Stimulated activated CD4-positive, alpha-beta T cell treated with anti-CD3 and anti-CD28 coated beads, Interleukin-1b, Interleukin-23, amount 100 ng/mL, for 48 hours (primary cell): ENCODE data around the gene TAF8.

ENCODE experiments used
- DNase-seq: peaks from one replicate; pipeline ENCODE4 v3.0.0-alpha.2; 2020

The TAF8 gene

DNA sequence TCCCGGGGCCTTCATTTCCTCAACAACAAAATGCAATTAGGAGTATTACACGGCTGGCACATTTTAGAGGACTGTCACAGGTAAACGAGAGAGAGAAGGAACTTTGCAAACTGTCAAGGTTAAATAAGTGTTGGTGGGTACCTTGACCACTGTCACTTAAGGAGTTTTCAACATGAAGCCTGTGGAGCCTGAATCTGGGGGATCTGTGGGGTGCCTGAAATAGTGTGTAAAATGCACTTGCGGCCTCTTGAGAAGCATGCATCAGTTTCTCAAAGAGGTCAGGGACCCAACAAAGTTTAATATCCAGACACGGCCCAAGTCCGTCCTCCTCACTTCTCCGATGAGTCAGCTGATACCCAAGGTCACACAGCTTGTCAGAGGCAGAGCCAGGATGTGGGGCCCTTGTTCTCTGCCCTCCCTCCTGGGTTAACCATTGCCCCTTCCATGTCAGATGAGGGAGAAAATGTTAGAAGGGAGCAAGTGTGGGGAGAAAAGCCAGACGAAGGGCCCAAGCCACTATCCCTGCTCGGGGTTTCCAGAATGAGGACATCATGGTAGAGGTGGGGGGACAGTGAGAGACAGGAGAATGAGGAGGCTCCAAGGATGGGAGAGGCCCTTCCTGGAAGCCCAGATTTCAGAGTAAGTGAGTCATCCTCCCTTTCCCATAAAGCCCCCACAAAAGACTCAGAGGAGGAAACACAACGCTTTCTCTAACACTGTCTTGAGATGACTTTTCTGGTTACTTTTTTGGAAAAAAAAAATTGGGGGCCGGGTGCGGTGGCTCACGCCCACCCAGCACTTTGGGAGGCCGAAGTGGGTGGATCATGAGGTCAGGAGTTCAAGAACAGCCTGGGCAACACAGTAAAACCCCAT lies 49.9 kb downstream of the TAF8 start:
- DNase-seq = peak; percentile 46

DNA sequence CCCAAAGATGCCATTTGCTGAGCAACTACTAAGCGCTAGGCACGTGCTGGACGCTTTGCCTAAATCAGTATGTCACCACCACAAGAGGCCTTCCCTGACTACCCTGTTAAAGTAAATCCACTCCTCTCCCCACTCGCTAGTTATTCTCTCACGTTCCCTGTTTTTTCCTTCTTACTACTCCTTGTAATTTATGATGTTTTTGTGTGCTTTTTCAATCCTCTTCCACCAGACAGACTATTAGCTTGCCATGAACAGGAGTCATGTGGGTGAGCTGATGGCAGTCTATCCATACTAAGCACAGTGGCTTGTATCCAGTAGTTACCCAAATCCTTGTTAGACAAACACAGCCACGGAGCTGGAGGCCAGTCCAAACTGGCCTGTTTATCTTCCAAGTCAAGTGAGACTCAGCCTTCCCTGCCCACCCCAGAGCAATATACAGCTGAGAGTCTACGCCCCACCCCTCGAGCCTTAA lies 50.9 kb downstream of the TAF8 start:
- DNase-seq = no peak

- no peak for DNase-seq
These were observed 52.9 kb downstream of the TAF8 start for GRCh38 chr6:42103216-42103615.

- no peak for DNase-seq
These were observed 53.4 kb downstream of the TAF8 start for GRCh38 chr6:42103753-42104094.

DNA sequence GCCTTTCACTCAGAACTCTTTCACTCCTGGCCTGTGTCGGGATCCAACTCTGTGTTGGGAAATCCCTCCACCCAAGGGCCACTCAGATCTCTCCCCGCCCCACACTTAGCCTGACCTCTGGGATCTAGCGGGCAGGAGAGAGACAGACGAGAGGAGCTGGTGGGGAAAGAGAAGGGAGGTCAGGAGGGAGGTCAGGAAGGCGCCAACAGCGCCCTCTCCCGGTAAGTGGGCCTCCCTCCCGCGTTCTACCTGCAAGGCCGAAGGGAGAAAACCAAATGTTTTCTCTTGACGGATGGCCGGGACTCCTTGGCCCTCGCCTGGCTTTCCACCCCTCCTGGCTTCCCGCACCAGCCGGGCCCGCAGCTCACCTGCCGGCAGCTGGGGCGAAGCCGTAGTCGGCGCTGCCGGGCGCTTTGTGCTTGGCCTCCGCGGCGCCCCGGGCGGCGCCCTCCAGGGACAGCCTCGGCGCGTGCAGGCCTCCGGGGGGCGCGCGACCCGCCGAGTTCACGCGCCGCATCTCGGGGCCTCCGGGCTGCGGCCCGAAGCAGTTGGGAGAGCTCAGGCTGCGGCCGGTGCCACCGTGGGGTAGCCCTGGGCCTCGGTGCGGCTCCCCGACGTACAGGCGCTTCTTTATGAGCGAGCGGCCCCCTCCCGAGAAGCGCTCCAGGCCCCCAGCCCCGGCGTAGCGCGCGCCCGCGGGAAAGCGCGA lies 53.9 kb downstream of the TAF8 start:
- DNase-seq = peak; percentile 77

- DNase-seq = no peak
These were observed 54.4 kb downstream of the TAF8 start for GRCh38 chr6:42104804-42105125.

DNA sequence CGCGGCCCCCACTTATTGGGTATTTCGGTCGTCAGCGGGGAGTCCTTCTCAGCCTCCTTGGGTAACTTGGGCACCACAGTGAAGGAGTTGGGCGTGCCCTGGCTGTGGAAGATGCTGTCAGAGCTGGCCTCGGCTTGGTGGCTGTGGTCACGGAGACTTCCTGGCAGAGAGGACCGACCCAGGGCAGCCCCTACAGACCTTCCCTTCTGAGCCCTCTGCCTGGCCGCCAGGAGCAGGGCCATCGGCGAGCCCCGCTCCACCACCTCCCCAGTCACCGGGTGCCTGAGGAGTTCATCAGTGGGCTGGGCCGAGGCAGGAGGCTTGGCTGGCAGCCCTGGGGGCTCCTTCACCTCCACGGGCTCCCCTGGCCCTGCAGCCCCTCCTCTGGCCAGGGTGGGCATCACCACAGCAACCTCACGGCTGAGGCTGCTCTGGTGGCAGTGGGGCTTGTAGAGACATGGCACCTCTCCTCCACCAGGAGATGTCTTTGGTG lies 54.9 kb downstream of the TAF8 start:
- no peak for DNase-seq

- no peak for DNase-seq
These were observed 55.4 kb downstream of the TAF8 start for GRCh38 chr6:42105709-42106108.

- no peak for DNase-seq
These were observed 56.0 kb downstream of the TAF8 start for GRCh38 chr6:42106112-42107023.

- no peak for DNase-seq
These were observed 57.7 kb downstream of the TAF8 start for GRCh38 chr6:42108071-42108470.

DNA sequence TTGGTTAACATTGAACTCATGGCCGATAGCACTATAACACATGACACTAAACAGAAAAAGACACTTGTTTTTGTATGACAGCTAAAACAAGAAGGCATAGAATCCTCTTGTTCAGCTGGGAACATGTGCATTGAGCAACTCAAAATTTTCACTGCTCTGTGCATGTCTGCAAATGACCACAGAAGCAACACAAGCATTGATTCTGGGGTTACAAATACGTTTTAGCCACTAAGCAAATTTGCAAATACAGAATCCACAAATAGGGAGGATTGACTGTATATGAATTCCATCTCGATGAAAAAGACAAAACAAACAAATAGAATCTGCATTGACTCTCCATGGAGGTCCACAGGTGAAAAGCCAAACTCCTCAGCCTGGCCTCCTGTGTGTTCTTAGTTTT lies 60.4 kb downstream of the TAF8 start:
- no peak for DNase-seq

- DNase-seq = no peak
These were observed 62.0 kb downstream of the TAF8 start for GRCh38 chr6:42112351-42112750.

DNA sequence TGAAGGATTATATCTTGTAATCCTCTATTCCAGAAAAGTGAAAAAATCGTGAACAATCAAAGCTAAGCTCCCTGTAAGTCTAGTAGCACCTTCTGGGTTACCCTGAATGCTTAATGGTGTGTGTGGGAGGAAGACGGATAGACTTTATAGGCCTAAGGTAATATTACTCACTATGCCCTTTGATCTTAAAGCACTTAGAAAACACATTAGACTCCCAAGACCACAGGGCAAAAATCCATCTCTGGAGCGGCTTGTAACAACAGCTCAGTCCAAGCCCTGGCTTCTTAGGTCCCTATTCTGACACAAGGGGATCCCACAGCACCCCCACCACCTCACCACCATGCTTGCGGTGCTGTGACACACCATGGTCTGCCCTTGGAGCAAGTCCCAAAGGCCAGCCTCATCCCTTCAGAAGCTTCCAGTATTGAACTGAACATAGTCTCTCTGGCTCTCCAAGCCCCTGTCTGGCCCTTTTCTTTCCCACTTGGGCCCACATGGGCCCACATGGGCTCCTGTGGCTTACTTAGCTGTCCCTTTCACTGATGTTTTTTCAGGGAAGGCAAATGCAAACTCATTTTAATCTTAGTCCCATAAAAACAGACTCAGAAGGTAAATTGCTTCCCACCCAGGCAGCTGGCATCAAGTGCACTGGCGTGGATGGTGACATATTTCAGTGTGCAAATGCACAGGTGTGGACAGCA lies 63.8 kb downstream of the TAF8 start:
- DNase-seq = no peak

DNA sequence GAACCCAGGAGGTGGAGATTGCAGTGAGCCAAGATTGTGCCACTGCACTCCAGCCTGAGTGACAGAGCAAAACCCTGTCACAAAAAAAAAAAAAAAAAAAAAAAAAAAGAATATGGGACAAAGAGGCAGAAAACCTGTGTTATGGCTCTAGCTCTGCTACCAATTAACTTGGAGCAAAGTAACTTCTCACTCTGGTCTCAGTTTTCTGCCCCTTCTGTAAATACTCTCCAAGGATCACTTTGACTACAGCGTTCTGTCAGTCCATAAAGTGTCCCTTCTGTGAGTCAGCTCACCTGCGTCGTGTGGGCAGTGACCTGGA lies 67.5 kb downstream of the TAF8 start:
- DNase-seq = no peak

DNA sequence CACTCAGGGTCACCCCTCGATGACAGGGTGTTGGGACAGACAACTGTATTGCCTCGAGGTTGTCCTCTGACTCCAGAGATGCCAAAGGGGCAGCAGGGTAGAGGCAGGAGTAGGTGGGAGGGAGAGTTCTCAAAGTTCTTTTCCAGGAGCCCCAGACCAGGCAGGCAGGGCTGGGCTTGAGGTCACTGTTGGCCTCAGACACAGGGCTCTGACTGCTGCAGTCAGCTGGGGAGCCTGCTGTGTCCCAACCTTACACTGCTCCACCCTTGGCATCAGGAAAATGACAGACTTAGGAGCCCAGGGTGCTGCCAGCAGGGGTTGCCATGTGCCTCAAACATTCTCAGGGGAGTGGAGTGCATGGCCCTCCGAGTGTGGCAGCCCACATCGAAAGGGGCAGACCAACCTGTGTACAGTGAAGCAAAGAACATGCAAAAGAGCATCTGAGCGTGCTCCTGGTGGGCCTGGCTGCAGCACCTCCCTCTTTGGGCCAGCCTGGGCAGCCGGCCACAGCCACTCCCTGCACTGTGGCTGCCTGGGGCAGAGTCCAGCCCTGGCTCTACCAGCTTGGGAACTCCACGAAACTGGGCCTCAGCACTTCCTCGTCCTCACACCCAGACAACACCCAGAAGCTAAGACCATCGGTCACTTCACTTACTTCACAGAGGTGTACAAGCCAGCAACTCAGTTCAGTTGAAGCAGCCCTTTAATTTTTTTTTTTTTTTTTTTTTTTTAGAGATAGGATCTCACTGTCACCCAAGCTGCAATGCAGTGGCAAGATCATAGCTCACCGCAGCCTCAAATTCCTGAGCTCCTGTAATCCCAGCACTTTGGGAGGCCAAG lies 68.1 kb downstream of the TAF8 start:
- DNase-seq = no peak

GRCh38 chr6:42120895-42121865 lies 70.9 kb downstream of the TAF8 start:
- DNase-seq = no peak

DNA sequence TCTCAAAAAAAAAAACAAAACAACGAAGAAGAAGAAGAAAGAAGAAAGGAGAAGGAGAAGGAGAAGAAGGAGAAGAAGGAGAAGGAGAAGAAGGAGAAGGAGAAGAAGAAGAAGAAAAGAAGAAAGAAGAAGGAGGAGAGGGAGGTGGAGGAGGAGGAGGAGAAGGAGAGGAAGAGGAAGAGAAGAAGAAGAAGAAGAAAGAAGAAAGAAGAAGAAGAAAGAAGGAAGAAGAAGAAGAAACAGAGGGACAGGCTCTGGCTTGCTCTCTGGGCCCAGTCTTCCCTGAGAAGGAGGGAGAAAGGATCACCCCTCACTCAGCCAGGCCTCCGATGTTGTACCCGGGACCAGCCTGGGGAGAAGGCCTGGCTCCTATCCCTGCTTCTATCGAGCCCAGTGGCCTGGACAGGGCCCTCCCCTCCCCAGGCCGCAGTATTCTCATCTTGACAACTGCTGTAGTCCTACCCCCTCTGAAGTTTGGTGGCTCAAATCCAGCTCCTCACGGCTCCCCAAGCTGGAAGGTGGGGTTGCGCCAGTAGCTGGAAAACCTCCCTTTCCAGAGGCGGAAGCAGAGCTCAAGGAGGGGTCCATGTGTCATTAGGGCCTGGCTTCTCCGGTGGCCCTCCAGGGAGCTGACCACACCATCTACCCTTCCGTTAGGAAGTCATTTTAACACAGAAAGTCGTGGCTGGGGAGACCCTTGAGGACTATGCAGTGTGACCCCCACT lies 73.2 kb downstream of the TAF8 start:
- no peak for DNase-seq

- no peak for DNase-seq
These were observed 74.0 kb downstream of the TAF8 start for GRCh38 chr6:42124223-42124836.

GRCh38 chr6:42125231-42125630 lies 74.9 kb downstream of the TAF8 start:
- no peak for DNase-seq
